ENCODE results near the gene ICAM3. TPM values are rescaled to one million over a fixed set of nuclear protein-coding genes. Genes with fewer than 3 reads are reported as not detected.

Gene ICAM3
- total RNA-seq, 2 experiments from 2014 or later, result 63.7 to 76.4 TPM

- H3K4me1 ChIP-seq (ENCODE audit: insufficient read depth, low read length, poor library complexity, severe bottlenecking), result peaks cover 19% of the 10 kb centered on the region
- H3K79me2 ChIP-seq (ENCODE audit: insufficient read depth, low read depth, low read length), result peaks cover 30% of the 10 kb centered on the region
- peaks cover 12% of the 10 kb centered on the region for H4K20me1 ChIP-seq (ENCODE audit: insufficient read depth, low read length)
- ChIA-PET POLR2A (interaction anchor here (0.6 to 1.7 kb wide), 3 partner anchors 11 to 75 kb away, joined by 3 to 6 read pairs (median 5); partner anchors contain the start of gene ICAM5), CTCF (ENCODE audit: unreplicated experiment) (interaction anchor here (0.5 to 0.9 kb wide), 2 partner anchors 28 to 222 kb away, joined by 3 to 7 read pairs; no protein-coding TSS in a partner anchor)
- intact Hi-C loops (cut with micrococcal nuclease; ENCODE audit: unreplicated experiment), result no loop called here
- BruUV-seq (replicated peaks), result TSS peak; percentile 7
- H3K9me2 ChIP-seq (ENCODE audit: insufficient read depth, low read length), result no peaks in the 10 kb centered on the region
- H2AFZ ChIP-seq (ENCODE audit: low read length), result no peak overlapping the region
- DNase-seq (ENCODE audit: low spot score), result no peak
- no peak overlapping the region for H3K27ac ChIP-seq (ENCODE audit: low read depth, low read length, poor library complexity, severe bottlenecking)
- no peaks in the 10 kb centered on the region for H3K9me3 ChIP-seq (ENCODE audit: low read length)
- peaks cover 79% of the 10 kb centered on the region for H3K36me3 ChIP-seq (ENCODE audit: insufficient read depth, low read length)
- no peak overlapping the region for H3K4me3 ChIP-seq (ENCODE audit: low read depth, low read length, poor library complexity, severe bottlenecking)
- H3K4me2 ChIP-seq (ENCODE audit: low read length), result no peak overlapping the region
- no peak for TF ChIP-seq EZH2phosphoT487 (IDR thresholded peaks at IDR 0.05; ENCODE audit: borderline replicate concordance, low read depth, low read length)
- TF ChIP-seq, protein P1, sequence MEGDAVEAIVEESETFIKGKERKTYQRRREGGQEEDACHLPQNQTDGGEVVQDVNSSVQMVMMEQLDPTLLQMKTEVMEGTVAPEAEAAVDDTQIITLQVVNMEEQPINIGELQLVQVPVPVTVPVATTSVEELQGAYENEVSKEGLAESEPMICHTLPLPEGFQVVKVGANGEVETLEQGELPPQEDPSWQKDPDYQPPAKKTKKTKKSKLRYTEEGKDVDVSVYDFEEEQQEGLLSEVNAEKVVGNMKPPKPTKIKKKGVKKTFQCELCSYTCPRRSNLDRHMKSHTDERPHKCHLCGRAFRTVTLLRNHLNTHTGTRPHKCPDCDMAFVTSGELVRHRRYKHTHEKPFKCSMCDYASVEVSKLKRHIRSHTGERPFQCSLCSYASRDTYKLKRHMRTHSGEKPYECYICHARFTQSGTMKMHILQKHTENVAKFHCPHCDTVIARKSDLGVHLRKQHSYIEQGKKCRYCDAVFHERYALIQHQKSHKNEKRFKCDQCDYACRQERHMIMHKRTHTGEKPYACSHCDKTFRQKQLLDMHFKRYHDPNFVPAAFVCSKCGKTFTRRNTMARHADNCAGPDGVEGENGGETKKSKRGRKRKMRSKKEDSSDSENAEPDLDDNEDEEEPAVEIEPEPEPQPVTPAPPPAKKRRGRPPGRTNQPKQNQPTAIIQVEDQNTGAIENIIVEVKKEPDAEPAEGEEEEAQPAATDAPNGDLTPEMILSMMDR (conservative IDR thresholded peaks at IDR 0.05; ENCODE audit: low read length), result no peak
Measured at GRCh38 chr19:10329555-10329954, 9.9 kb downstream of the ICAM3 start.

DNA sequence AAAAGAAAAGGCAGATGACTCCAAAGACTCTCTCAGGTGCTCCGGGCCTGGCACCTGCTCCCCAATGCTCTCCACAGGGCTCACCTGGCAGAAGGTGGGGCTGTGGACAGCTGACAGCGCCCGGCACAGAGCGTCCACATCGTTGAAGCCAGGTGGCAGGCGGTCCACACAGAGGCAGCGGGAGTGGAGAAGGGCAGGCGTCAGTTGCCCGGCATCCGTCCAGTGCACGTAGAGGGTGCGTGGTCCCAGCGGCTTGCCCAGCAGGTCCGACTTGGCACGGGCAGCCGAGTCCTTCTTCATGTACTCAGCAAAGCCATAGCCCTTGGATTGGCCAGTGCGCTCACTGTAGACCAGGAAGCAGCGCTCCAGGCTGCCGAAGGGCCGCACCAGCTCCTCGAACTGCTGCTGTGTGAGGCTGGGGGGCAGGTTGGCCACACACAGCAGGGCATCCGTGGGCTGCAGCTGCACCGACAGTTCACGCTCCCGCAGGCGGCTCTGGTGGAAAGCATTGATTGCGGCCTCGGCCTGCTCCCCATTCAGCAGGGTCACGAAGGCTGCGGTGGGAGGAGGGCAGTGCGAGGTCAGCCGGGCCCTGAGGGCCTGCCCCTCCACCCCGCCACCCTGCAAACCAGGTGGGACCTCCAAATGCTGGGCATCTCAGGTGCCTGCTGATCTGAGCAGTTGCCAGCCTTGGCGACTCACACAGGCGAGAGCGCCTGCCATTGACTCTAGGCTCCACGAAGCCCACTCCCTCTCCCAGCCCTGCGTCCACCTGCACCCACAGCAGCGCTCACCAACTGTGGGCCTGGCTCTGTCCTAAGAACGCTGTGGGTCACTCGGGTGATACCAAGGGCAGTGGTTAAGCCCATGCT lies 10.6 kb downstream of the ICAM3 start:
- peaks cover 86% of the 10 kb centered on the region for H3K36me3 ChIP-seq (ENCODE audit: insufficient read depth, low read length)
- no peaks in the 10 kb centered on the region for H3K9me3 ChIP-seq (ENCODE audit: low read length)
- peaks cover 30% of the 10 kb centered on the region for H3K79me2 ChIP-seq (ENCODE audit: insufficient read depth, low read depth, low read length)
- peaks cover 12% of the 10 kb centered on the region for H3K4me1 ChIP-seq (ENCODE audit: insufficient read depth, low read length, poor library complexity, severe bottlenecking)
- ChIA-PET CTCF (ENCODE audit: unreplicated experiment) (no interaction called here), POLR2A (no interaction called here)
- H3K4me3 ChIP-seq (ENCODE audit: low read depth, low read length, poor library complexity, severe bottlenecking), result no peak overlapping the region
- peaks cover 12% of the 10 kb centered on the region for H4K20me1 ChIP-seq (ENCODE audit: insufficient read depth, low read length)
- intact Hi-C loops (cut with micrococcal nuclease; ENCODE audit: unreplicated experiment), result no loop called here
- BruUV-seq (replicated peaks), result no TSS peak
- no peaks in the 10 kb centered on the region for H3K9me2 ChIP-seq (ENCODE audit: insufficient read depth, low read length)
- no peak for DNase-seq (ENCODE audit: low spot score)
- no peak overlapping the region for H3K4me2 ChIP-seq (ENCODE audit: low read length)
- TF ChIP-seq, protein P1 (conservative IDR thresholded peaks at IDR 0.05; ENCODE audit: low read length), result no peak
- no peak for TF ChIP-seq EZH2phosphoT487 (IDR thresholded peaks at IDR 0.05; ENCODE audit: borderline replicate concordance, low read depth, low read length)
- H2AFZ ChIP-seq (ENCODE audit: low read length), result no peak overlapping the region
- H3K27ac ChIP-seq (ENCODE audit: low read depth, low read length, poor library complexity, severe bottlenecking), result no peak overlapping the region

DNA sequence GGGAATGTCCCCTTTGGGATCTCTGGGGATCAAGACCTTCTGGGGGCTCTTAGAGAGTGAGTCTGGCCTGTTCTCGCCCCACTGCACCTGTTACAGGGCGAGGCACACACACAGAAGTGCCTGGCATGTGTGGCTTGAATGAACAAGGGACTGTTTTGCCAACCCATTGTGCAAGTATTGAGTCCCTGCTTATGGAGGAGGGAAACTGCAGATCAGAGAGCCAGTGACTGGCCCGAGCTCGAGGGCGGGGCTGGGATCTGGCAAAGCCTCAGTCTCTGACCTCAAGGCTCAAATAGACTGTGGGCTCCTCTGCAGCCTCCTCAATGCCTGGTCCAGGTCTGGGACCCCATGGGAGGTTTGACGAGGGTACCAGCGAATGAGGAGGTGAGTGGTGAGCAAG lies 11.6 kb downstream of the ICAM3 start:
- intact Hi-C loops (cut with micrococcal nuclease; ENCODE audit: unreplicated experiment), result no loop called here
- no peak overlapping the region for H3K4me3 ChIP-seq (ENCODE audit: low read depth, low read length, poor library complexity, severe bottlenecking)
- no peaks in the 10 kb centered on the region for H3K9me2 ChIP-seq (ENCODE audit: insufficient read depth, low read length)
- no peak overlapping the region for H3K27ac ChIP-seq (ENCODE audit: low read depth, low read length, poor library complexity, severe bottlenecking)
- H3K79me2 ChIP-seq (ENCODE audit: insufficient read depth, low read depth, low read length), result peaks cover 26% of the 10 kb centered on the region
- H3K36me3 ChIP-seq (ENCODE audit: insufficient read depth, low read length), result peaks cover 96% of the 10 kb centered on the region
- TF ChIP-seq, protein P1 (conservative IDR thresholded peaks at IDR 0.05; ENCODE audit: low read length), result no peak
- no peak for TF ChIP-seq EZH2phosphoT487 (IDR thresholded peaks at IDR 0.05; ENCODE audit: borderline replicate concordance, low read depth, low read length)
- H3K4me2 ChIP-seq (ENCODE audit: low read length), result no peak overlapping the region
- peaks cover 12% of the 10 kb centered on the region for H4K20me1 ChIP-seq (ENCODE audit: insufficient read depth, low read length)
- ChIA-PET POLR2A (no interaction called here), CTCF (ENCODE audit: unreplicated experiment) (no interaction called here)
- no TSS peak for BruUV-seq (replicated peaks)
- DNase-seq (ENCODE audit: low spot score), result no peak
- H3K4me1 ChIP-seq (ENCODE audit: insufficient read depth, low read length, poor library complexity, severe bottlenecking), result peaks cover 11% of the 10 kb centered on the region
- H3K9me3 ChIP-seq (ENCODE audit: low read length), result no peaks in the 10 kb centered on the region
- no peak overlapping the region for H2AFZ ChIP-seq (ENCODE audit: low read length)

Data from OCI-LY7 (cell line).